GM18951 (cell line): ENCODE measurements around the gene BDP1.
A peak's percentile ranks its signal among the peaks of the same experiment; 100 is the strongest.
"Not testable (repeated sequence)": the region's sequence is repeated elsewhere in the genome, so short reads cannot be mapped to it uniquely, and the experiment has no call there.

Experiments
- POLR2A ChIP-seq: IDR thresholded peaks from 4 replicates; pipeline ENCODE4 v1.6.1; 2011; ENCODE audit warnings: mild to moderate bottlenecking; ENCODE audit not compliant: insufficient read length, insufficient read depth; ENCODE audit errors: extremely low read depth
- in situ Hi-C: fragments of 300-500 bp; cut with MboI; formaldehyde crosslinking; loops from one replicate; pipeline ENCODE4 v1.12.0; 2022; ENCODE audit warnings: low sequenced_read_pairs, mixed read lengths, inconsistent platforms; ENCODE audit not compliant: unreplicated experiment

Gene BDP1

DNA sequence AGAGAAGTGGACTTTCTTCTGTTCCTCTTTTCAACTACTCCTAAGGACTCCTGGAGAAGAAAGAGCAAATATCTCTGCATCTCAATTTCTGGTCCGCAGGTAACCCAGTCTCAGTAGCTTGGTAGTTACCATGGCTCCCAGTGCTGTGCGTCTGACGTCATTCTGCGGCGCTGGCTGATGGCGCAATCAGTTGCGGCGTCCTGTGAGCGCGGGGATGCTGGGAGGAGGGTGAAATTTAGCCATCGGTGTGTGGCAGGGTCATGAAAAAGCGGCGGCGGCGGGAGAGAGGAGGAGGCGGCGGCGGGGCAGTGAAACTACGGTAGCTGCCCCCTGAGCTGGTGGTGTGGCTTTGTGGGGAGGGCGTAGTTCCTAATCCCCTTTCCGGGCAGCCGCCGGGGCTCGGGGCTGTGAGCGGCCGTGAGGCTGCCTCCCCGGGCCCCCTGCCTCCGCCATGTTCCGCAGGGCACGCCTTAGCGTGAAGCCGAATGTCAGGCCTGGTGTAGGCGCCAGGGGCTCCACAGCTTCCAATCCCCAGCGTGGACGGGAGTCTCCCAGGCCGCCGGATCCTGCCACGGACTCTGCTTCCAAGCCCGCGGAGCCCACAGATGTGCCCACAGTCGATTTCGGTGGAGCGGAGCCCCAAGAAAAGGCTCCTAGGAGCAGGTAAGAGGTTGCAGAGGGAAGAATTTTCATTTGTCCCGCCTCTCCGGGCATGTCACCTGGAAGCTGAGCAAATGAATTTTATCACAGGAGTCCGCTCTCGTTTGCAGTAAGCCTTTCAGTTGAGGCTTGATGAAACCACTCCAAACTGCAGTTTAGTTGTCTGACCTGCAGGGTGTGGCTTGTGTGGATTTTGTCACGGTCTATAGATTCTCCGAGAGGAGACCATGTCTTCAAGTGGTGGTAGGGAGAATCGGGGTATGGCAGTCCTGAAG, at the start of gene BDP1:
Gene BDP1 (plus strand): TSS at position 225 of the 935 bp plus-strand sequence. CDS start 227 bp downstream, at position 452.
- in situ Hi-C loops: no loop called here
- TF ChIP-seq POLR2A: peak; percentile 78

- in situ Hi-C loops: not testable (repeated sequence)
Observed at GRCh38 chr5:71410088-71410487, 45.4 kb upstream of the BDP1 start.

- in situ Hi-C loops: not testable (repeated sequence)
Observed at GRCh38 chr5:71415626-71416025, 39.8 kb upstream of the BDP1 start.

DNA sequence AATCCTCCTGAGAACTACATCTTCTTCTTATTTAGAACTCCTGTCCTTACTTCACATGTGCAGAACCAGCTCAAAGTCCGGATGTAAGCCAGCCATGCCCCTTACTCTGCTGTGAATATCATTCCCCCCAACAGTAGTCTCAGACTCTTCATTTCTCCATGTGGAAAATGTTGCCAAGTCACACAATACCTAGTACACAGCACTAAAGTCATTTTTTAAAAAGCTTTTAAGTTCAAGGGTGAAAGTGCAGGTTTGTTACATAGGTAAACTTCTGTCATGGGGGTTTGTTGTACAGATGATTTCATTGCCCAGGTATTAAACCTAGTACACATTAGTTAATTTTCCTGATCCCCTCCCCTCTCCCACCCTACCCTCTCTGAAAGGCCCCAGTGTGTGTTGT, 37.4 kb upstream of the BDP1 start:
- in situ Hi-C loops: not testable (repeated sequence)

DNA sequence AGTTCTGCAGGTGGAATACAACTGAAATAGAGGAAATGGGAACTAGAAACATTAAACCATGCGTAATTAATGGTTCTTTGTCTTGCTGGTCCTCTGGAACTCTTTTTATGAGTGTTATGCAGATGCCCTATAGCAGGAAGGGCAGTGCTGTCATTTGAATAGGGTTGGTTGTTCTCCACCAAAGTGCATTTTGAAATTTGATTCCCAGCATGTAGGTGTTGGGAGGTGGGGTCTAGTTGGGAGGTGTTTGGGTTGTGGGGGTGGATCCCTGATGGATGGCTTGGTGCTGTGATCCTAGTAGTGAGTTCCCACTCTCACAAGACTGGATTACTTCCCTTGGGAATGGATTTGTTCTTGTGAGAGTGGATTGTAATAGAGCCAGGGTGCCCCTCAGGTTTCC, 34.2 kb upstream of the BDP1 start:
- in situ Hi-C loops: not testable (repeated sequence)

DNA sequence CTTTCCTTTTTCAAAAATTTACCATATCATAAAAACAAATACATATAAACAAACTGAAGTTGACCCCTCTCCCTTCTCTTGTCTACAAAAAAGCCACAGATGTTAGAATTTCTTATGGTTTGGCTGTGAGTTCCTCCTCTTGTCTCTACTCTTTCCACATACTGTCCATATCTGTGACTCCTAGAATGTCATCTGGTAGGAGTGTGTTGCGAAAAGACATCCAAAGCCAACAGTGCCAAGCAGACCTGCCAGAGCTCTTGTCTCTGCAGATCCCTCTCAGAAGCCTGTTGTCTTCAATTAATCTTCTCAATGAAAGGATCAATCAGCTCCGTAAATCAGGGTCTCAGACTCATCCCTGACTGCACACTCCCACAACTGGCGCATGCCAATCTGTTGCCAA, 31.6 kb upstream of the BDP1 start:
- in situ Hi-C loops: not testable (repeated sequence)

- in situ Hi-C loops: not testable (repeated sequence)
Observed at GRCh38 chr5:71426686-71427474, 28.6 kb upstream of the BDP1 start.

DNA sequence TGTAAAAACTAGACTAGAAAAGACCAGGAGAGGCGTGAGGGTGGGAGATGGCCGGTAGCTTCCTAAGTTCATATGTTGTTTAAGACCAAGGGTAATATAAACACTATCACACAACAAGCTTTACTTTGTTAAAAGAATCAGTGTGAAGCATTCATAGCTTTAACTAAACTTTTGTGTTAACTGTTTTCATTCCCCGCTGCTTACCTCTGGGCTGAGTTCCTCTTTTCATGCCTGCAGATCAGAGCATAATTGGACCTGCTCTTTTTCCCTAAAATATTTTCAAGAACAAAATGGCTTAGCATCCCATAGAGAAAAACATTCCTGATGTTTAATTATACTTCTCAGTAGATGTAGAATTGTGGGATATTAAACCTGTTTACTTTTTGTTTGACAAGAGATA, 23.0 kb upstream of the BDP1 start:
- in situ Hi-C loops: not testable (repeated sequence)

DNA sequence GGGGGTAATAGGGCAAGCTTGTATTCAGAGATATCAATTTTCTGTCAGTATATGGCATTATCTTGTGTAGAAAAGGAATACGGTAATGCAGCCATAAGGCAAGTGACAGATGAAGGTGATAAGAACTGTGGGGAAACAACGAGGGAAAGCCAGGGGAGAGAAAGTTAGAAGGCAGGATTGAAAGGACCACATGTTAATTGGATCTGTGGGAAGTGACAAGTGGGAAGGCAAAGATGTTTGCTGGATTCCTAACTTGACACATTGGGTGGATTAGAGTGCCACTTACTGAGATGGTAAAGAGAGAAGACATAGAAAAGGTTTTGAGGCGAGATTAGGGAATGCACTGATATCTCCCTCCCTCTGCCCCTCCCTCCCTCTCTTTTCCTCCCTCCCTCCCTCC, 20.6 kb upstream of the BDP1 start:
- in situ Hi-C loops: not testable (repeated sequence)

DNA sequence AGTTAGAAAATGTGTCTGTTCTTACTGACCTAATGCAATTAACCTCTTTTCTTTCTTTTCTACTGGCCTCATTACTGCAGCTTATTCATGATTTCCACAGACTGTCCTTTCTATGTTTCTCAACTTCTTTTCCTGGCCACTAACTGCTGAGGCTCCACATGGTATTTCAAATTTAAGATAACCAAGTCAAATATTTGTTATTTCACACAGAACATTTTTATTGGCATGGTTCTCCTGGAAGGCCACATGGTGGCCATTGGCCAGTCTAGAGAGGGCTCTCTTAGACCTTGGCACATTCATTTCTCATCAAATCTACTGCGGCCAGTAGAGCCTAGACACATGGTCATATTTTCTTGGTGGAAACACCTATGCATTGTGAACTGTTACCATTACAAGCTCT, 13.9 kb upstream of the BDP1 start:
- in situ Hi-C loops: not testable (repeated sequence)

DNA sequence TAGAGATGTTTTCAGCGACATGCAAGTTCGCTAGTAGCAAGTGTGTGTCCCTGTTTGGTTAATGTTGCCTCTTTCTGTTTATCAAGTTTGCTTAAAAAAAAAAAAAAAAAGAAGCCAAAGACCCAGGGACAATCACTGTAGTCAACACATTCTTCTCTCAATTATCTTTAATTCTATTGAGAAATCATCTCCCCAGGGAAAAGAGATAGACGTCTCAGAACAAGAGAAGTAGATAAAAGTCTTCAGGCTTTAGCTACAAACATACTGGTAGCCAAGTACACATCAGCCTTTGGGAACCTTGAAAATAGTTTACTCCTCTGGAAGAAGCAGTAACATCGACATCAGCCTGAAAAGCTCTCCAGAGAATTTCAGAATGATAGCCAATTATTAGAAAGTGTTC, 11.6 kb upstream of the BDP1 start:
- in situ Hi-C loops: not testable (repeated sequence)

- in situ Hi-C loops: not testable (repeated sequence)
Observed at GRCh38 chr5:71445015-71445414, 10.4 kb upstream of the BDP1 start.

DNA sequence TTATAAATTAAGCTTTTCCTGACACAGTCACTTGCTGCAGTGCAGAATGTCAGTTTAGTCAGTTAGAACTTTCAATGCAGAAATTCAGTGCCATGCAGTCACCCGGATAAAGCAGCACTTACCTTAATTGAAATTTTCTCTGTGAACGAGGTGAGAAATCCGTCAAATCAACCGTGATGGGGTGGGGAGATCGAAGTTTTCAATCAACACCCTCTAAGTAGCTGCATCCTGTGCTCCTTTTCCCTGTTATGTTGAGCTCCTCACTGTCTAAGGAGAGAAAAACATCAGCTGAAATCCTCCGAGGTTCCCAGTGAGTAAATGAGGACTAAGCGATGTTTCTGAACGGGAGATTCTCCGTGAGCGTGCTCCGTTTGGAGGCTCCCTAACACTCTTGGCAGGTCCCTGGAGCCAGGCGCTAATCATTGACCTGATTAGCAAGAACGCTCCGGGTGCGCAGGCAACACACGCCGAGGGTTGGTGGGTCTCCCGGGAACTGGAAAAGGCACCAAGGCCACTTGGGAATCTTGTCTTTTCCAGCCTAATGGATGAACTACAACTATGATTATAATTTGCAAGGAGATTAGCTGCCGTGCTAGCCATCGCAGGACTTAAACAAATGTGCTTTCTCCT, 9.8 kb upstream of the BDP1 start:
- in situ Hi-C loops: not testable (repeated sequence)

DNA sequence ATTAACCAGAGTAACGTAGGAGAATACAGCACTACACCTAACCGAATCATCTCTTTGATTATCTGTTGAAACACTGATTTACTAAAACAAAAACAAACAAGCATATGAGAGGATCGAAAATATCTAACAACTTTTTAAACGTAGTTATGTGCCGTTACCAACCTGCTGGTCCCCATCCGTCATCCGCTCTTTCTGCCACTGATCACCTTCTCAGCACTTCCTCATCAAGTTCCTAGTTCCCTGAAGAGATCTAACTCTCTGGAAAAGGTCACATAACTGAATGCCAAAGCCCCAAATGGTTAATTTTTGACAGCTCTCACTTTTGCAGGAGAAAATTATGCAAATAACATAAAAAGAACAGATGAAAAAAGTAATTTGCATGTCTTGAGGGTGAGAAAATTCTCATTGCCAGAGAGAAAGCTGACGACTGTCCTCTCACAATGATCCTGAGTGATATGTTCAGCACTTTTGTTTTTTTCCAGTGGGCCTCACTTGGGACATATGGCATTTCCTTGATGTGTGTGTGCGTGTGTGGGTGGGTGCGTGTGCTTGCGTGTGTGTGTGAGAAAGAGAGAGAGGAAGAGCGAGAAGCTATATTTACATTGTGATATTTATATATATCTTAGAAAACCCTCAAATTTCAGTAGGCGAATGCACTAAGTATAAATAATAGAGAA, 8.8 kb upstream of the BDP1 start:
- in situ Hi-C loops: not testable (repeated sequence)

- in situ Hi-C loops: not testable (repeated sequence)
Observed at GRCh38 chr5:71447218-71447808, 8.1 kb upstream of the BDP1 start.
